ENCODE results near the gene MYH9.

Gene MYH9

DNA sequence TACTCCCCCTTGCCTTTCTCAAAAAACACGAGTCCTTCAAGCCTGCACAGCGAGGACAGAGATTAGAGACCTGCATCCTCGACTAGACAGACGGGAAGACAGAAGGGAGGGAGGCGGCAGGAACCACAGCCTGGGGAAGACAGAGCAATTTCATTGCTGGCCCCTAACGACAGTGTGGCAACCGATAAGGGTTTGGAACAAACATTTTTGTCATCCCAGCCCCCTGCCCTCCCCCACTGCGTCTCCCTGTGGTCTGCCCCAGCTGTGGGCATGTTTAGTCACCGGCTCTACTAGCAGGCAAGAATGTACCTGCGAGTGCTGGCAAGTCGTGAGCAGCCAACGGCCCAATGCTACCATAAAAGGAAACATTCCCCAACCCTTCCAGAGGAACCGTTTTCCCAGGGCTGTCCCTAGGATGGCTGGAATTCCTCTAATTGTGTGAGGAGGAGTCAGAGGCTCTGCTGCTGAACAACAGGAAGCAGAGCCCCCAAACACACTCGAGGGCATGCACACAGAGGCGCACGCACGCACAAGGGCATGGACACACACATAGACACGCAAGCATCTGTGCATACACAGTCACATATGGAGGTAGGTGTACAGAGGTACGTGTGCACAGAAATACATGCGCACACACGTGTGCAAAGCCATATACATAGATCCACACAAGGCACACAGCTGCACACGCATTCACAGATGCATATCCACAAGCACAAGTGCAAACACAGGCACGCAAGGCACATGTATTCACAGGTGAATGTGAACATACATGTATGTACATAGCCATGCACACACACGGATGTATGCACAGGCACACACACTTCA lies 58.3 kb downstream of the MYH9 start:
- peak; percentile 71 for DNase-seq

- DNase-seq: peak; percentile 56
These were observed 59.0 kb downstream of the MYH9 start for GRCh38 chr22:36328635-36329253.

DNA sequence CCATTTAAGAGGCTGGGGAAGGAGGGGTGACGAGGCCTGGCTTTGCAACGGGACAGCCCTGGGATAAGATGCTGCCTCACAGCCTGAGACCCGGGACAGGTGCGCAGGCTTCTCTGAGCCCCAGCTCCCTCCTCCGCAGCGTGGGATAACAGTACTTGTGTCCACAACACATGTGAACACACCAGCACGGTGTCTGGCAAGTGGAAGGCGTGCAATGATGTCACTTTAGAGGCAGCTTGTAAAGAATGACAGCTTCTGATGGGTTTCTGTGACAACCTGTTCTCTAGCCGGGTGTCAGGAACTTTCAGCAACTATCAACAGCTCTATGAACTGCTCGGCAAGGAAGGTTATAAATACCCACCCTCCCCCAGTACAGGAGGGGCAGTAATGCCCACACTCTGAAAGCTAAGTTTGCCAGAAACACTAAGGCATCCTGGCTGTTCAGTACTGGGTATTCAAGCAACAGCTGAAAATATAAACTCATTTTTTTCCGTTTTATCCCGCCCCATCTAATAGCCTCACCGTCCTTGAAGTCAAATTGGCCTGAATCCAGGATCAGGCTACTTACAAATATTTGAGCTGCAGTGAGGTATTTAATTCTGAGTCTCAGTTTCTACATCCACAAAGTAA lies 59.7 kb downstream of the MYH9 start:
- no peak for DNase-seq

DNA sequence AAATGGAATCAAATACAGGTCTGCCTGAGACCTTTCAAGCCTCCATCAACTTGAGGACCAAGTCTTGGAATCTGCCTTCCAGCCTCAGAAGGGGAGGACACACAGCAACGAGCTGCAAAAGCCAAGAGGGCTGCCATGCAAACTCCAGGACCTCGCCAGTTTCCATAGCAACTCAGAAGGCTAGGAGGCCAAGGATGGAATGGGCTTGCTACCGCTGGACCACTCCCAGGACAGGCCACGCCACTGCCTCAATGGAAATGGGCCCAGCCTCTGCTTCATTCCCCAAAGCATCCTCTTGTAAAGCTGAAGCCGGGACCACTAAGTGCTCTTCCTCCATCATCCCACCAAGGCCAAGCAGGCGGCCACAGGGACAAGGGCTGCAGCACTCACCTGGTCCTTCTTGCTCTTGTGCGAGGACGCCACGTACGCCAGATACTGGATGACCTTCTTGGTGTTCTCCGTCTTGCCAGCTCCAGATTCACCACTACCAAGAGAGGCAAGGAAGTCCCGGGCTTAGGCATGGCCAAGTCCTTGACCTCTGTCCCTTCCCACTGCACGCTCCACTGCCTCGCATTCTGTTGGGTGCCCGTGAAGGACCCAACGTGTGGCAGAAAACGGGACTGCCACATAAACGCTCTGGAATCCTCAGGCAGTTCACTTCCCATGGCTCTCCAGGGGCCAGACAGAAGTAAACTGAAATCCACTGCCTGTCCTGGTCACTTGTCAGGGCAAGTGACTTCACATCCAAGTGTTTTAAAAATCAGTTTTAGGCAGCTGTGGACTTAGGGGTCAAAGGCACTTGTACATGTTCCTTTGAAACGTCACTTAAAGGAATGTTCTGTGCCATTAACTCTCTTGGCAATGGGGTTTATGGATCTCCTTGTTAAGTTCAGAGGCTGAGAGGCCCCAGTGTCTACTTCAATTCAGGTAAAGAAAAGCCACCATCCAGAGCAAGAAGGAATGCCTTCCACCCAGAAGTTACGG lies 61.3 kb downstream of the MYH9 start:
- no peak for DNase-seq

- DNase-seq: no peak
These were observed 62.4 kb downstream of the MYH9 start for GRCh38 chr22:36325154-36326031.

- no peak for DNase-seq
These were observed 63.4 kb downstream of the MYH9 start for GRCh38 chr22:36324414-36324813.

- DNase-seq: no peak
These were observed 63.9 kb downstream of the MYH9 start for GRCh38 chr22:36323855-36324331.

DNA sequence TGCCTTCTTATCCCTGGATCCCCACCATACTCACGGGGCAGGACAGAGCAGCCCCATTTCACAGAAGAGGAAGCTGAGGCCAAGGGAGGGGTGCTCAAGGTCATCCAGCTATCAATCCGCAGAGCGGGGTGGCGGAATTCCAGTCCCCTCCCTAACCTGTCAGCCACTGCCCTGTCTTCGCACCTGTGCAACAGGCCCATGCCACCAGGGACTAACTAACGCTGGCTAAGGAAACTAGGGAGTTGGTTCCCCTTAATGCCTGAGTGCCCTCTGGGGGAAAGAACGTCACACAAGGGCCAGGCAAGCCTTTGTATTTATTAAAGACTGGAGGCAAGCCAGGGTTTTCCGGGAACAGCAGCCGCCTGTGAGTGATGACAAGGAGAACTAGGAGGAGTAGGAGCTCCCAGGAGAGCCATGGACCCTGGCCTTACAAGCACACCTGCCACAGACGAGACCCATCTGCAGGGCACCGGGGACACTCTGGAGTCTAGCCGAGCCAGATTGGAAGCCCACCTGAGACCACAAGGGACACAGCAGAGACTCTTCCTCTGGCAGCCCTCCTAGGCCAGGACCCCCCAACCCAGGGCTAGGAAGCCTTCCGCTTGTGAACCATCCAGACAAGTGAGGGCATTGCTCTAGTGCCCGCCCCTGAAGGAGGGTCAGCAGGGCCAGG lies 64.4 kb downstream of the MYH9 start:
- DNase-seq: no peak

DNA sequence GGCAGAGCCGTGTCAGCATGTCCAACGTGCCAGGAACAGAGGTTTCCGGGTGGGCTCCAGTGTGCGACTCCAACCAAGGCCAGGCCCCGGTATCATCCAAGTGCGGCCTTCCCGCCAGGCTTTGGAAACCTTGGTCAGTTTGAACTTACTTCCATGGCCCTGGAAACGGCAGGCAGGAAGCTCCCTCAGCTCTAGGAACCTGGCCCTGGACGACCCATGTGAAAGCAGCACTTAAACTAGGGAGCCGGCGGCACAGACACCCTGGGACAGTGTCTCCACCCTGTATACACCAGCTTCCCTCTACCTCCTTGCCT lies 65.2 kb downstream of the MYH9 start:
- DNase-seq: no peak

DNA sequence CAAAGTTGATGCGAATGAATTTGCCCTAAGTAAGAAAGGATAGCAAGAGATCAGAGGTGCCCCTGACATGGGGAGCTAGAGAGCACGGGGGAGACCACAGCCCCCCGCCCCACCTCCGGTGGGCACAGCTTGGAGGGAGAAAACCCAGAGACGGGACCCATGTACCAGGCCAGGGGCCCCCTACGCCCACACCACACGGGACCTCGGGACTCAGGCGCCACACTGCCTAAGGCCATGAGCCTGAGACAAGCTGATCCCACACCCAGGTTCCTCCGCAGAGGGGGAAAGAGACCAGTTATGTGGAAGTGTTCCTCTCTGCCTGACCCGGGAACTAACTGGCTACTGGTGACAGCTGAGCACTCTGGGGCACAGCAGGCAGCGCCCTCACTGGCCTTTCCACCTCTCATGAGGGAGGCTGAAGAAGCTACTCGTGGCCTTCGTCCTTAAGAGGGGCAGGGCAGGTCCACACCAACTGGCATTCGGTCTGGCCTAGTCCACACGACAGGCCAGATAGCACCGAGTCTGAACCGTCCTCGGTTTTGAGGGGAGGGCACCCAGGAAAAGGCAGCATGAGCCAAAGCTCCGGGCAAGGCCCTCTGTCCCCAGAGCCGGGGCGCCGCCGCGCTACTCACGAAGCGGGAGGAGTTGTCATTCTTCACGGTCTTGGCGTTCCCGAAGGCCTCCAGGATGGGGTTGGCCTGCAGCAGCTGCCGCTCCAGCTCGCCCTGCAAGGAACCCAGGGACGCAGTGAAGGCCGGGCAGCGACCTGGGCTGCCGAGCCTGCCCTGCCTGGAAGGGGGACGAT lies 65.8 kb downstream of the MYH9 start:
- no peak for DNase-seq

GRCh38 chr22:36320553-36320952 lies 67.2 kb downstream of the MYH9 start:
- DNase-seq: no peak

GRCh38 chr22:36319595-36320497 lies 67.9 kb downstream of the MYH9 start:
- DNase-seq: no peak

- no peak for DNase-seq
These were observed 69.3 kb downstream of the MYH9 start for GRCh38 chr22:36318442-36318841.

GRCh38 chr22:36317658-36318271 lies 70.0 kb downstream of the MYH9 start:
- DNase-seq: no peak

DNA sequence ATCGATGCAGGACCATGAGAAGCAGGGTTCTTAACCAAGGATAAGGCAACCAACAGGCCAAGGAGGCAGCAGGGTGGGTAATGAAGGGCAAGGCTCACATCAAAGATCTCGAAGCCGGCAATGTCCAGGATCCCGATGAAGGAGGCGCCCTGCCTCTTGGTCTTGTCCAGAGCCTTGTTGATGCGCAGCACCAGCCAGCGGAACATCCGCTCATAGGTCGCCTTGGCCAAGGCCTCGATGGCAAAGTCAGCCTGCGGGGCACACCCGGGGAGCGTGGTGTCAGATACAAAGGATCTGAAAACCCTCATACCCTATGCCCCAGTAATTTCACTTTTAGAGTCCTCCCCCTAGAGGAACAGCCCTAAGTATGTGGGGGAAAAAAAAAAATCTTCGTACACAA lies 71.3 kb downstream of the MYH9 start:
- no peak for DNase-seq

GRCh38 chr22:36315325-36315724 lies 72.4 kb downstream of the MYH9 start:
- no peak for DNase-seq

DNA sequence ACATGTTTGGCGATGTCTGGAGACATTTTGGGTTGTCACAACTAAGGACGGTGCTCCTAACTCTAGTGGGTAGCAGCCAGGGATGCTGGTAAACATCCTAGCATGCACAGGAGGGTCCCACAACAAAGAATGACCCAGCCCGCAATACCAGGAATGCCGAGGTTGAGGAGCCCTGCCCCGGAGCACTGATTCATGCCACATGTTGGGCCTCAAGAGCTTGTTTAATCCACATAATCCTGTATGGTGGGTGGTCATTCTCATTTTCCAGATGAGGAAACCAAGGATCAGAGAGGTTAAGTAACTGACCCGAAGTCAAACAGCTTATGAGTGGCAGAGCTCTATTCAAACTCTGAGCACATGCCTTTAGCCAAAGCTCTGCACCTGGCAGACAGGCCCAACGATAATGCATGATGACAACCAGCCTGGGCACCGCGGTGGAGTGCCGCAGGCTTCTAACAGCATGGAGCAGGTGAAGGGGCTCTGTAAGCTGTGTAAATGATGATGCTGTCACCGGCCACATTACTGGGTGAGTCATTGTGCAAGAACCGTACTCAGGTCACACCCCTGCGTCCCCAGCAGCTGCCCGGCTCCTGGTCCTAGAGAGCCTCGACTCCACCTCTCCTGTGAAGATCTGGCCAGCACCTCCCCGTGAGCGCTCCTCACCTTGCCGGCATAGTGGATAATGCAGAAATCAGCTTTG lies 76.2 kb downstream of the MYH9 start:
- no peak for DNase-seq

DNA sequence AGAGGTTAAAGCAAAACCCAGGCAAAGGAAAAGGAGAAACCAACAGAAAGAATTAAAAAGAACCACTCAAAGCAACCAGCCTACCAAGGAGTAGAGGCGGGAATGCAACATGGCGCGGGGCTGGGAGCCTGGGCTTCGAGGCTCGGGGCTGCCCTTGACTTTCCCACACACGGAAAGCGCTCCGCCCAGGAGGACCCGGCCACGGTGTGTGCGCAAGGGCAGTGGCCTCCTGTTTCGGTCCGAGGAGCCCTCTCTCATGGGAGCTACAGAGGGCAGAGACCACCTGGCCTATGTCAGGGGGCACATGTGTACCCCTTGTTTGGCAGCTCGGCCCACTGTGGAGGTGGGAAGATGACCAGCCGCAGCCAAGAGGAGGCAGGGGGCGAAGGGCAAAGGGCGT lies 78.9 kb downstream of the MYH9 start:
- DNase-seq: no peak

All from CD4-positive, alpha-beta T cell treated with Interleukin-15 for 1 hour (primary cell).